ENCODE data around the gene PALD1. TPM values are rescaled to one million over a fixed set of nuclear protein-coding genes. Genes with fewer than 3 reads are reported as not detected.

PALD1 gene
- polyA plus RNA-seq, 2 of the 4 experiments (the other 2 are of a cell fraction): 3.6 to 5.5 TPM

- ChIA-PET POLR2A (no interaction called here), CTCF (interaction anchor here (1.8 kb wide), 1 partner anchor 13 kb away, joined by 3 read pairs; no protein-coding TSS in a partner anchor)
- WGBS (ENCODE audit: missing lambda C conversion rate): 79% methylated on average over 7 of the region's 7 CpGs
- TF ChIP-seq MAFK (IDR thresholded peaks at IDR 0.05; ENCODE audit: partially characterized antibody): no peak
- no peak for TF ChIP-seq CBX2 (IDR thresholded peaks at IDR 0.05; ENCODE audit: borderline replicate concordance, low read depth)
- TF ChIP-seq, protein P1, sequence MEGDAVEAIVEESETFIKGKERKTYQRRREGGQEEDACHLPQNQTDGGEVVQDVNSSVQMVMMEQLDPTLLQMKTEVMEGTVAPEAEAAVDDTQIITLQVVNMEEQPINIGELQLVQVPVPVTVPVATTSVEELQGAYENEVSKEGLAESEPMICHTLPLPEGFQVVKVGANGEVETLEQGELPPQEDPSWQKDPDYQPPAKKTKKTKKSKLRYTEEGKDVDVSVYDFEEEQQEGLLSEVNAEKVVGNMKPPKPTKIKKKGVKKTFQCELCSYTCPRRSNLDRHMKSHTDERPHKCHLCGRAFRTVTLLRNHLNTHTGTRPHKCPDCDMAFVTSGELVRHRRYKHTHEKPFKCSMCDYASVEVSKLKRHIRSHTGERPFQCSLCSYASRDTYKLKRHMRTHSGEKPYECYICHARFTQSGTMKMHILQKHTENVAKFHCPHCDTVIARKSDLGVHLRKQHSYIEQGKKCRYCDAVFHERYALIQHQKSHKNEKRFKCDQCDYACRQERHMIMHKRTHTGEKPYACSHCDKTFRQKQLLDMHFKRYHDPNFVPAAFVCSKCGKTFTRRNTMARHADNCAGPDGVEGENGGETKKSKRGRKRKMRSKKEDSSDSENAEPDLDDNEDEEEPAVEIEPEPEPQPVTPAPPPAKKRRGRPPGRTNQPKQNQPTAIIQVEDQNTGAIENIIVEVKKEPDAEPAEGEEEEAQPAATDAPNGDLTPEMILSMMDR (IDR thresholded peaks at IDR 0.05): no peak
- no peak for TF ChIP-seq TP53 (CRISPR knock-in tag; IDR thresholded peaks at IDR 0.05)
- Histone ChIP-seq H3K9me3 (no peaks in the 10 kb centered on the region), H3K27ac (no peak overlapping the region), H3K4me2 (no peak overlapping the region), H3K4me1 (no peaks in the 10 kb centered on the region), H3K4me3 (no peak overlapping the region)
- no peak for FAIRE-seq
- ATAC-seq: no peak
- no peak for DNase-seq (ENCODE audit: low read depth in 1 of 2, low spot score in 1 of 2)
These were observed 25.2 kb downstream of the PALD1 start for GRCh38 chr10:70503776-70504175.

DNA sequence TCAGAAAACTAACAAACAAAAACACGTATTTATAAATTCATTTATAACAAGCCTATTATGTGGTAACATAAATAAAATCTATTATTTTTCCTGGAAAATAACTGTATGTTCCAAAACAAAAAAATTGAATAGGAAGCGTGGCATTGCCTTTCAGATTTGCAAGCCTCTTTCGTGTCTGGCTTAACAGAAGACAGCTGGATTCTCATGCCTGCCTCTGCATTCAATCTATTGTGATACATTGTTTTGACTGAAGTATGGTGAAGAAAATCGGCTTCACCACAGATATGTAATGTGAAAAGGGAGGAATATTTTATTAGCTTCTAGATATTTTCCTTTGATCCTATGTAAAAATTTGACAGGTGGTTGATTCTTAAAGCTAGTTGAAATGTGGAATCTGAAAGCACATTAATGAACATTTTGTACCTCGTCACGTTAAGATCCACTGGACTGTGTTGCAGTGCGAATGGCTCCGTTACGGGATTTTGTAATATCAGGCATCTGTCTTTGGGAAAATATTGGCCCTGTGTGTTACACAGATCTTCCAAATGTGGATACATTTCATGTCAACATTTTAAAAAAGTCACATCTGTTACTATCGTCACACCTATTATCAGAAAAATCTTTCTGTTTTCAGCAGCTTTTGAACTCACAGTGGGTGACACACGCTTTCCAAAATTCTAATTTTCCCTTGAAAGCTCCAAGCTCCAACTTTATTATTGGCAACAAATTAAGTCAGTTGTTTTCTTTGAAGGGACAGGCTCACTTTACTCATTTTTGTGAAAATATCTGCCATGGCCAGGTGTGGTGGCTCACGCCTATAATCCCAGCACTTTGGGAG is 26.2 kb downstream of the PALD1 start:
- Histone ChIP-seq H3K27ac (no peak overlapping the region), H3K9me3 (no peaks in the 10 kb centered on the region), H3K4me1 (no peaks in the 10 kb centered on the region), H3K4me2 (no peak overlapping the region), H3K4me3 (no peak overlapping the region)
- FAIRE-seq: no peak
- ATAC-seq: no peak
- DNase-seq (ENCODE audit: low read depth in 1 of 2, low spot score in 1 of 2): no peak
- ChIA-PET POLR2A (no interaction called here), CTCF (interaction anchor here (1.0 to 1.8 kb wide), 2 partner anchors 14 to 45 kb away, joined by 3 to 6 read pairs; no protein-coding TSS in a partner anchor)
- WGBS (ENCODE audit: missing lambda C conversion rate): 90% methylated on average over 12 of the region's 12 CpGs
- TF ChIP-seq NFE2L2 (conservative IDR thresholded peaks at IDR 0.05; ENCODE audit: low read length) (no peak), CBX8 (IDR thresholded peaks at IDR 0.05) (no peak), ZNF302 (CRISPR knock-in tag; IDR thresholded peaks at IDR 0.05) (no peak), RFX5 (IDR thresholded peaks at IDR 0.05) (no peak), ZFP36 (IDR thresholded peaks at IDR 0.05; ENCODE audit: borderline replicate concordance, partially characterized antibody) (no peak), POLR2AphosphoS2 (conservative IDR thresholded peaks at IDR 0.05; ENCODE audit: low read length) (no peak), ESRRA (IDR thresholded peaks at IDR 0.05; ENCODE audit: borderline replicate concordance, low read length) (no peak), ZC3H11A (IDR thresholded peaks at IDR 0.05) (no peak), POLR2A (IDR thresholded peaks at IDR 0.05; ENCODE audit: low read length) (no peak)
- TF ChIP-seq, protein P2, sequence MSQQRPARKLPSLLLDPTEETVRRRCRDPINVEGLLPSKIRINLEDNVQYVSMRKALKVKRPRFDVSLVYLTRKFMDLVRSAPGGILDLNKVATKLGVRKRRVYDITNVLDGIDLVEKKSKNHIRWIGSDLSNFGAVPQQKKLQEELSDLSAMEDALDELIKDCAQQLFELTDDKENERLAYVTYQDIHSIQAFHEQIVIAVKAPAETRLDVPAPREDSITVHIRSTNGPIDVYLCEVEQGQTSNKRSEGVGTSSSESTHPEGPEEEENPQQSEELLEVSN (IDR thresholded peaks at IDR 0.05; ENCODE audit: borderline replicate concordance, low read depth): no peak
- TF ChIP-seq, protein P3, sequence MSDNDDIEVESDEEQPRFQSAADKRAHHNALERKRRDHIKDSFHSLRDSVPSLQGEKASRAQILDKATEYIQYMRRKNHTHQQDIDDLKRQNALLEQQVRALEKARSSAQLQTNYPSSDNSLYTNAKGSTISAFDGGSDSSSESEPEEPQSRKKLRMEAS (IDR thresholded peaks at IDR 0.05): no peak
- TF ChIP-seq, protein P4, sequence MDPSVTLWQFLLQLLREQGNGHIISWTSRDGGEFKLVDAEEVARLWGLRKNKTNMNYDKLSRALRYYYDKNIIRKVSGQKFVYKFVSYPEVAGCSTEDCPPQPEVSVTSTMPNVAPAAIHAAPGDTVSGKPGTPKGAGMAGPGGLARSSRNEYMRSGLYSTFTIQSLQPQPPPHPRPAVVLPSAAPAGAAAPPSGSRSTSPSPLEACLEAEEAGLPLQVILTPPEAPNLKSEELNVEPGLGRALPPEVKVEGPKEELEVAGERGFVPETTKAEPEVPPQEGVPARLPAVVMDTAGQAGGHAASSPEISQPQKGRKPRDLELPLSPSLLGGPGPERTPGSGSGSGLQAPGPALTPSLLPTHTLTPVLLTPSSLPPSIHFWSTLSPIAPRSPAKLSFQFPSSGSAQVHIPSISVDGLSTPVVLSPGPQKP (IDR thresholded peaks at IDR 0.05; ENCODE audit: low read depth, low read length): no peak

DNA sequence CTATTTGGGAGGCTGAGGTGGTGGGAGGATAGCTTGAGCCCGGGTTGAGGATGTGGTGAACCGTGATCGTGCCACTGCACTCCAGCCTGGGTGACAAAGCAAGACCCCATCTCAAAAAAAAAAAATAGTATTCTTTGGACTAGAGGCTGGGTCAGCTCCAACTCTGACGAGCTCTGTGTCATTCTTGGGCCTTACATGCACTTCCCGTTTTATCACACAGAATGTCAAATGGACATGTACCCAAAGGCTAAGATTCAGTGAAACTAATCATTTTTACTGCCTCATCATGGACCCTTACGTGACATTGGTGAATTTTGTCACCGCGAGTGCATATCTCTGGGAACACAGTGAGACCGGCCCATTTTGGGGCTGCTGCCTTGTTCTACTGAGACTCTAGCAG is 27.3 kb downstream of the PALD1 start:
- TF ChIP-seq FOXS1 (CRISPR knock-in tag; IDR thresholded peaks at IDR 0.05) (no peak), POLR2AphosphoS2 (conservative IDR thresholded peaks at IDR 0.05; ENCODE audit: low read length) (no peak), PBX3 (IDR thresholded peaks at IDR 0.05) (no peak), BCL3 (IDR thresholded peaks at IDR 0.05) (no peak), CBX2 (IDR thresholded peaks at IDR 0.05; ENCODE audit: borderline replicate concordance, low read depth) (no peak)
- TF ChIP-seq, protein P5, sequence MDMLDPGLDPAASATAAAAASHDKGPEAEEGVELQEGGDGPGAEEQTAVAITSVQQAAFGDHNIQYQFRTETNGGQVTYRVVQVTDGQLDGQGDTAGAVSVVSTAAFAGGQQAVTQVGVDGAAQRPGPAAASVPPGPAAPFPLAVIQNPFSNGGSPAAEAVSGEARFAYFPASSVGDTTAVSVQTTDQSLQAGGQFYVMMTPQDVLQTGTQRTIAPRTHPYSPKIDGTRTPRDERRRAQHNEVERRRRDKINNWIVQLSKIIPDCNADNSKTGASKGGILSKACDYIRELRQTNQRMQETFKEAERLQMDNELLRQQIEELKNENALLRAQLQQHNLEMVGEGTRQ (IDR thresholded peaks at IDR 0.05): no peak
- TF ChIP-seq, protein P6, sequence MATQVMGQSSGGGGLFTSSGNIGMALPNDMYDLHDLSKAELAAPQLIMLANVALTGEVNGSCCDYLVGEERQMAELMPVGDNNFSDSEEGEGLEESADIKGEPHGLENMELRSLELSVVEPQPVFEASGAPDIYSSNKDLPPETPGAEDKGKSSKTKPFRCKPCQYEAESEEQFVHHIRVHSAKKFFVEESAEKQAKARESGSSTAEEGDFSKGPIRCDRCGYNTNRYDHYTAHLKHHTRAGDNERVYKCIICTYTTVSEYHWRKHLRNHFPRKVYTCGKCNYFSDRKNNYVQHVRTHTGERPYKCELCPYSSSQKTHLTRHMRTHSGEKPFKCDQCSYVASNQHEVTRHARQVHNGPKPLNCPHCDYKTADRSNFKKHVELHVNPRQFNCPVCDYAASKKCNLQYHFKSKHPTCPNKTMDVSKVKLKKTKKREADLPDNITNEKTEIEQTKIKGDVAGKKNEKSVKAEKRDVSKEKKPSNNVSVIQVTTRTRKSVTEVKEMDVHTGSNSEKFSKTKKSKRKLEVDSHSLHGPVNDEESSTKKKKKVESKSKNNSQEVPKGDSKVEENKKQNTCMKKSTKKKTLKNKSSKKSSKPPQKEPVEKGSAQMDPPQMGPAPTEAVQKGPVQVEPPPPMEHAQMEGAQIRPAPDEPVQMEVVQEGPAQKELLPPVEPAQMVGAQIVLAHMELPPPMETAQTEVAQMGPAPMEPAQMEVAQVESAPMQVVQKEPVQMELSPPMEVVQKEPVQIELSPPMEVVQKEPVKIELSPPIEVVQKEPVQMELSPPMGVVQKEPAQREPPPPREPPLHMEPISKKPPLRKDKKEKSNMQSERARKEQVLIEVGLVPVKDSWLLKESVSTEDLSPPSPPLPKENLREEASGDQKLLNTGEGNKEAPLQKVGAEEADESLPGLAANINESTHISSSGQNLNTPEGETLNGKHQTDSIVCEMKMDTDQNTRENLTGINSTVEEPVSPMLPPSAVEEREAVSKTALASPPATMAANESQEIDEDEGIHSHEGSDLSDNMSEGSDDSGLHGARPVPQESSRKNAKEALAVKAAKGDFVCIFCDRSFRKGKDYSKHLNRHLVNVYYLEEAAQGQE (IDR thresholded peaks at IDR 0.05): no peak
- H3K4me3 ChIP-seq: no peak overlapping the region
- no peaks in the 10 kb centered on the region for H3K4me1 ChIP-seq
- FAIRE-seq (no peak), DNase-seq (ENCODE audit: low read depth in 1 of 2, low spot score in 1 of 2) (no peak), ATAC-seq (no peak)
- CTCF ChIA-PET: interaction anchor here (0.6 kb wide), 2 partner anchors 313 to 835 kb away, joined by 3 read pairs; no protein-coding TSS in a partner anchor
- no peak overlapping the region for H3K27ac ChIP-seq
- H3K4me2 ChIP-seq: no peak overlapping the region
- whole genome bisulfite sequencing (ENCODE audit: missing lambda C conversion rate): 85% methylated on average over 9 of the region's 9 CpGs
- no peaks in the 10 kb centered on the region for H3K9me3 ChIP-seq
- POLR2A ChIA-PET: no interaction called here

All from A549 (cell line).